Hematopoietic multipotent progenitor cell treated with erythropoietin and hydrocortisone succinate and interleukin-3 and kit ligand, for 4 days (in vitro differentiated cells): ENCODE results near the gene SERF2.
A peak's percentile ranks its signal among the peaks of the same experiment; 100 is the strongest.
"Not testable (repeated sequence)": the region's sequence is repeated elsewhere in the genome, so short reads cannot be mapped to it uniquely, and the experiment has no call there.

Source experiments
- DNase-seq: peaks from one replicate; pipeline ENCODE4 v3.0.0-alpha.2; 2015

Gene SERF2

GRCh38 chr15:43794269-43795037 lies 2.3 kb downstream of the SERF2 start:
- no peak for DNase-seq

DNA sequence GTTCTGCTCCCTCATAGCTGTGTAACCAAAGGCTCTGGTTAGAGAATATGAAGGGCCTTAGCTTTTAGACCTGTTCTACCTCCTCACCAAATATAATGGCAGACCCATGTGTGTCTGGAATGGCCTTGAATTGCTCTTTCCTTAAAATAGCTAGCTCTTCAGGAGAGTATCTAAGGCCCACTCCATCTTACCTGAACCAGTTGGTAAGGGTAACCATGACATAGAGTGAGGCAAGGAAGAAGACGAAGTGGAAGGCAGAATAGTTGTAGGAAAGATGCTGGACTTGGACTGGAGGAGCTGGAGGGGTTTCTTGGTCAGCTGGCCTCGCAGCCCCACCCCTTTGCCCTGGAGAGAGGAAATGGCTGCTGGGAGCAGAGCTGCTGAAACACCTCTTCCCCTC lies 3.1 kb downstream of the SERF2 start:
- DNase-seq: no peak

DNA sequence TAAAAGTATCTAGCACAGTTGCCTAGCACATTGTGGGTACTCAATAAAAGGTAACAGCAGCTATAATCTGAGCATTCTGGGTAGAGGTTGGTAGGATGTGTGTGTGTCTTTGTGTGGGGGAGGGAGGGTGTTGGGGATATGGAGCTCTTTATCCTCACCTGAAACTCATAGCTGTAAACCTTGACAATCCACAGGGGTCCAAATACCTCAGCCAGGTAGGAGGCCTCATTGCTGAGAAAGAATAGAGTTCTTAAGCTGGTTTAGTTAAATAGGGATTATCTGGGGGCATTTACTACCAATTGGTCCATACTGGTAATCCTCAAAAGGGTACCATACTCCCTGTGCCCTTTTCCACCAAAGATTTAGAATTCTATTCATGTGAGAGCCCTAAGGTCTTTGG lies 3.9 kb downstream of the SERF2 start:
- no peak for DNase-seq

- DNase-seq: no peak
Measured at GRCh38 chr15:43796566-43796965, 4.4 kb downstream of the SERF2 start.

GRCh38 chr15:43799209-43799944 lies 7.3 kb downstream of the SERF2 start:
- DNase-seq: peak; percentile 48

GRCh38 chr15:43799945-43800285 lies 7.8 kb downstream of the SERF2 start, which contains the start of gene SERINC4:
SERINC4 (minus strand) TSS chr15:43800220; CDS start chr15:43799986, 234 bp downstream.
- DNase-seq: no peak

GRCh38 chr15:43800286-43801141 lies 8.4 kb downstream of the SERF2 start, which contains the start of gene HYPK:
HYPK (plus strand) TSS chr15:43800599; CDS start chr15:43800623, 24 bp downstream.
- DNase-seq: peak; percentile 96

GRCh38 chr15:43802676-43803075 lies 10.6 kb downstream of the SERF2 start:
- not testable (repeated sequence) for DNase-seq

- no peak for DNase-seq
Measured at GRCh38 chr15:43808435-43808950, 16.4 kb downstream of the SERF2 start.

DNA sequence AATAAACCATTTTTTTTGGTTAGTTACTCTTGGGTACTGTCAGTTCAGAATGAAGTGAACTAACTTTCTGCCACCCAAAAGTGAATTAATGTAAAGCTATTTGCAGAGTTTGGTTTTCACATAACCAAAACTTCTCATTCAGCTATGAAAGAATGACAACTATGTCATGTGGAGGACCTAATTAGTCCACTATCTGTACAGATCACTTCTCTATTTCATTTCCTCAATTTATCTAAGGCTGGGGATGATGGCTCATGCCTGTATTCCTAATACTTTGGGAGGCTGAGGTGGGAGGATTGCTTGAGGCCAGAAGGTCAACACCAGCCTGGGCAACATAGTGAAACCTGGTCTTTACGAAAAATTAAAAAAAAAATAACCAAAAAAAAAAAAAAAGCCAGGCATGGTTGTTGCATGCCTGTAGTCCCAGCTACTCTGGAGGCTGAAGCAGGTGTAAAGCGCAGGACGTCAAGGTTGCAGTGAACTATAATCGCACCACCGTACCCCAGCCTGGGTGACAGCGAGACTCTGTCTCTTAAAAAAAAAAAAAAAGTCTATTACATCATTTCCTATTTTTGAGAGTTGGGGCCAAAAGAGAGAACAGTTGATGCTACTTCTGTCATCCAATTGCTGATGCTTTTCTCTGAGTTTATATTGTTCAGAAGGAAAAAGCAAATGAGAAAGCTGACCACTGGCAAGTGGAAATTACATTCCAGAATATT lies 17.0 kb downstream of the SERF2 start:
- no peak for DNase-seq

DNA sequence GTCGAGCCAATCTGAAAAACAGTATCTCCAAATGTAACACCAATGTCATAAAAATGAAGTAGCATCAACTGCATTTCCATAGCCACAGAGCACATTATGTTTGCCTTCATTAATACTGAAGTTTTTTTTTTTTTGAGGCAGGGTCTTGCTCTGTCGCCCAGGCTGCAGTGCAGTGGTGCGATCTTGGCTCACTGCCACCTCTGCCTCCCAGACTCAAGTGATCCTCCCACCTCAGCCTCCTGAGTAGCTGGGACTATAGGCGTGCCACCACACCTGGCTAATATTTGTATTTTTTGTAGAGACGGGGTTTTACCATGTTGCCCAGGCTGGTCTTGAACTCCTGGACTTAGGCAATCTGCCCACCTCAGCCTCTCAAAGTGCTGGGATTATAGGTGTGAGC lies 22.9 kb downstream of the SERF2 start:
- not testable (repeated sequence) for DNase-seq

GRCh38 chr15:43821505-43821904 lies 29.4 kb downstream of the SERF2 start:
- DNase-seq: no peak

GRCh38 chr15:43824302-43825246 lies 32.5 kb downstream of the SERF2 start, which contains the start of gene MFAP1:
MFAP1 (minus strand) TSS chr15:43824690; CDS start chr15:43824569, 121 bp downstream.
- peak; percentile 99 for DNase-seq

DNA sequence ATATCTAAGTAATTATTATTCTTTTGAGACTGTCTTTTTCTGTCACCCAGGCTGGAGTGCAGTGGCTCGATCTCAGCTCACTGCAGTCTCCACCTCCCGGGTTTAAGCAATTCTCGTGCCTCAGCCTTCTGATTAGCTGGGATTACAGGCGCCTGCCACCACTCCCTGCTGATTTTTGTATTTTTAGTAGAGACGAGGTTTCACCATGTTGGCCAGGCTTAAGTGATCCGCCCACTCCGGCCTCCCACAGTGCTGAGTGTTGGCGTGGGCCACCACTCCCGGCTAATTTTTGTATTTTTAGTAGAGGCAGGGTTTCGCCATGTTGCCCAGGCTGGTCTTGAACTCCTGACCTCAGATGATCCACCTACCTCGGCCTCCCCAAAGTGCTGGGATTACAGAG lies 33.2 kb downstream of the SERF2 start:
- not testable (repeated sequence) for DNase-seq

DNA sequence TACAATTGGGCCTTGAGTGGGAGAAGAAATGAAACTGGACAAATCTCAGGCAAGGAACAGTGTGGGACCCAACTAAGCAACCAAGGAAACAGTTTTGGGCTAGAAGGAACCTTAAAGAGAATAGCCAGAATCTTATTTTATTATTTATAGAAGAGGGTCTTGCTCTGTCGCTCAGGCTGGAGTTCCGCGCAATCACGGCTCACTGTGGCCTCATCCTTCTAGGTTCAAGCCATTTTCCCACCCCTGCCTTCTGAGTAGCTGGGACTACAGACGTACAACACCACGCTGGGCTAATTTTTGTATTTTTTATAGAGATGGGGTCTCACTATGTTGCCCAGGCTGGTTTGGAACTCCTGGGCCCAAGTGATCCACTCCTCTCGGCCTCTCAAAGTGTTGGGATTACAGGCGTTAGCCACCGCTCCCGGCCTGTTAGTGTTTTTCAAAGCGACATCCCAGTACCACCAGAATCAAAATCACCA lies 33.9 kb downstream of the SERF2 start:
- no peak for DNase-seq

GRCh38 chr15:43826508-43827341 lies 34.6 kb downstream of the SERF2 start, which contains the start of gene WDR76:
WDR76 (plus strand) TSS chr15:43827002; CDS start chr15:43827033, 31 bp downstream.
- DNase-seq: peak; percentile 98

GRCh38 chr15:43828061-43828657 lies 36.0 kb downstream of the SERF2 start:
- no peak for DNase-seq

- DNase-seq: not testable (repeated sequence)
Measured at GRCh38 chr15:43829951-43830540, 37.9 kb downstream of the SERF2 start.
